ENCODE measurements around the gene GABBR2.

DNA sequence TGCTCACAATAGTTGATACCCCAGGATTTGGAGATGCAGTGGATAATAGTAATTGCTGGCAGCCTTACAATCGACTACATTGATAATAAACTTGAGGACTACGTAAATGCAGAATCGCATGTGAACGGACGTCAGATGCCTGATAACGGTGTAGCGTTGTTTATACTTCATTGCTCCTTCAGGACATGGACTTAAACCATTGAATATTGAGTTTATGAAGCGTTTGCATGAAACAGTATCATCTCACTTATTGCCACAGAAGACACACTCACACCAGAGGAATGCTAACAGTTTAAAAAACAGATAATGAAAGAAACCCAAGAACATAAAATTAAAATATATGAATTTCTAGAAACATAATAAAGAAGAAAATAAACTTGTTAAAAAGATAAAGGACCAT, 101.6 kb downstream of the GABBR2 start:
- no peak for TF ChIP-seq EZH2 (IDR thresholded peaks at IDR 0.05; ENCODE audit: borderline replicate concordance, insufficient read depth, low read depth, low read length, poor library complexity, severe bottlenecking)
- TF ChIP-seq, protein P1, sequence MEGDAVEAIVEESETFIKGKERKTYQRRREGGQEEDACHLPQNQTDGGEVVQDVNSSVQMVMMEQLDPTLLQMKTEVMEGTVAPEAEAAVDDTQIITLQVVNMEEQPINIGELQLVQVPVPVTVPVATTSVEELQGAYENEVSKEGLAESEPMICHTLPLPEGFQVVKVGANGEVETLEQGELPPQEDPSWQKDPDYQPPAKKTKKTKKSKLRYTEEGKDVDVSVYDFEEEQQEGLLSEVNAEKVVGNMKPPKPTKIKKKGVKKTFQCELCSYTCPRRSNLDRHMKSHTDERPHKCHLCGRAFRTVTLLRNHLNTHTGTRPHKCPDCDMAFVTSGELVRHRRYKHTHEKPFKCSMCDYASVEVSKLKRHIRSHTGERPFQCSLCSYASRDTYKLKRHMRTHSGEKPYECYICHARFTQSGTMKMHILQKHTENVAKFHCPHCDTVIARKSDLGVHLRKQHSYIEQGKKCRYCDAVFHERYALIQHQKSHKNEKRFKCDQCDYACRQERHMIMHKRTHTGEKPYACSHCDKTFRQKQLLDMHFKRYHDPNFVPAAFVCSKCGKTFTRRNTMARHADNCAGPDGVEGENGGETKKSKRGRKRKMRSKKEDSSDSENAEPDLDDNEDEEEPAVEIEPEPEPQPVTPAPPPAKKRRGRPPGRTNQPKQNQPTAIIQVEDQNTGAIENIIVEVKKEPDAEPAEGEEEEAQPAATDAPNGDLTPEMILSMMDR (IDR thresholded peaks at IDR 0.05): no peak

Data from B cell (primary cell).